Cardiac fibroblast (primary cell): Measurements from ENCODE around the gene HSFX3.
A peak's percentile ranks its signal among the peaks of the same experiment; 100 is the strongest.
"Not testable (repeated sequence)": the region's sequence is repeated elsewhere in the genome, so short reads cannot be mapped to it uniquely, and the experiment has no call there.

ENCODE experiments used
- DNase-seq, 2 donors: peaks; one replicate each; pipeline versions ENCODE4 v3.0.0 to v3.0.0-alpha.2; 2010; ENCODE audit warnings: low read depth in 2 of 2
- H3K4me3 ChIP-seq, 2 donors: replicated peaks in 1 of 2; 1 replicate in 1 of 2; 2 replicates in 1 of 2; pipeline ENCODE4 v1.5.1; 2011; ENCODE audit warnings: low read depth in 2 of 2, low read length in 2 of 2, mild to moderate bottlenecking in 2 of 2, moderate library complexity in 1 of 2
- CTCF ChIP-seq: IDR thresholded peaks from one replicate; pipeline ENCODE4 v1.5.1; 2011; ENCODE audit warnings: low read depth, mild to moderate bottlenecking, low read length, inconsistent platforms

Gene HSFX3

GRCh38 chrX:149531599-149531998, 18.1 kb downstream of the HSFX3 start:
- DNase-seq = no peak
- no peak overlapping the region for H3K4me3 ChIP-seq
- TF ChIP-seq CTCF = no peak

DNA sequence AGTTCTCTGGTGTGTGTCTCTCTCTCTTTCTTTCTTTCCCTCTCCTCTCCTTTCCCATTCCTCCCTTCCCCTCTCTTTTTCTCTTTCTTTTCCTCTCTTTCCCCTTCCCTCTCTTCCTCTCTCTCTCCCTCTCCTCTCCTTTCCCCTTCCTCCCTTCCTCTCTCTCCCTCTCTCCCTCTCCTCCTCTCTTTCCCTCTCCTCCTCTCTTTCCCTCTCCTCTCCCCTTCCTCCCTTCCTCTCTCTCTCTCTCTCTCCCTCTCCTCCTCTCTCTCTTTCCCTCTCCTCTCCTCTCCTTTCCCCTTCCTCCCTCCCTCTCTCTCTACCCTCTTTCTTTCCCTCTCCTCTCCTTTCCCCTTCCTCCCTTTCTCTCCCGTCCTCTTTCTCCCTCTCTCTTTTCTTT, 21.3 kb downstream of the HSFX3 start:
- no peak for DNase-seq
- TF ChIP-seq CTCF = no peak
- H3K4me3 ChIP-seq = no peak overlapping the region

DNA sequence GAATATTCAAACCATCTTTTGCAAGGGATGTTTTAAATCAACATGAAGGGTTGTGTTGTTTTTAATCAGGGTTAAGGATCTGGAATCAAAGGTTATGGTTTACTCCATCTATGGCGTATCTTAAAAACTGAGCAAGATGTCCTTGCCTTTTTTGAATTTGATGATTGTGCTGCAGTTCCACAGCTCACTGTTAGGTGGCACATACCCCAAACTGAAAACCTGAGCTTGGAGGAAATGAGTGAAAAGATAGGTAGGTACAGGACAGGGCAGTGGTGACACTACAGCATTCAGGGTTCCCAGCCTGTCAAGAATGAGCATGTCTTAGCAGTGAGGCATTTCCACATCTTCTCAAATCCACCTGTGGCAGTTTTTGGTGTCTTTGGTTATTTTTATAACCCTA, 22.0 kb downstream of the HSFX3 start:
- no peak overlapping the region for H3K4me3 ChIP-seq
- DNase-seq = peak; percentile 41 to 50
- TF ChIP-seq CTCF = peak; percentile 60

DNA sequence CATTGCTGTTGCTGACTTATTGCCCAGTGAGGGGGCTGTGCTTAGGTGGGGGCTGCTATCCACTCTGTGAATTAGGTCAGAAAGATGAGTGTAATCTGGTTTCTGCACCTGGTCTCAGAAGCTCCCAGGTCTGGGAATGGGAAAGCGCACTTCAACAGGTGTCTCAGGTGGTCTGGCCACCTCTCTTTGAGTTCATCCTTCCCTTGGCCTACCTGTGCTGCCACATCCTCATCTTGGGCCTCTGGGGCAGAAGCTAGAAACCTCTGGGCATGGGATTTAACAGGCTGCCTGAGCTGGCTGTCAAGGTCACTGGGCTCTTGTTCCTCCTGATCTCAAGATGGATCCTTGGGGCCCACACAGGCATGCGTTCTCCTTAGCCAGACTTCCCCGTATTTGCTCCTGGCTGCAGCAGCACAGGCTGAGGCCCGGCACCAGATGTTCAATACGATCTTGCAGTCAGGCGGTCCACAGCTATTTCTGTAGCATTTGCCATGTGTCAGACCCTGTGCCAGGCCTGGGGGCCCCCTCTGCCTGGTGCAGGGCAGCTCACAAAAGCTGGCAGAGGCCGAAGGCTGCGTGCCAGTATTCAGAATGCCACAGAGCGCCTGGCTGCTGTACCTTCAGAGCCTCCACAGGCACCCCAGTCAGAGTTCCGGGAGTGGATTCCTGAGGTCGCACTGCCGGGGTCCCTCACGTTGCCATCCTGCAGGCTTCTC, 23.2 kb downstream of the HSFX3 start:
- DNase-seq, H3K4me3 ChIP-seq: not testable (repeated sequence)

DNA sequence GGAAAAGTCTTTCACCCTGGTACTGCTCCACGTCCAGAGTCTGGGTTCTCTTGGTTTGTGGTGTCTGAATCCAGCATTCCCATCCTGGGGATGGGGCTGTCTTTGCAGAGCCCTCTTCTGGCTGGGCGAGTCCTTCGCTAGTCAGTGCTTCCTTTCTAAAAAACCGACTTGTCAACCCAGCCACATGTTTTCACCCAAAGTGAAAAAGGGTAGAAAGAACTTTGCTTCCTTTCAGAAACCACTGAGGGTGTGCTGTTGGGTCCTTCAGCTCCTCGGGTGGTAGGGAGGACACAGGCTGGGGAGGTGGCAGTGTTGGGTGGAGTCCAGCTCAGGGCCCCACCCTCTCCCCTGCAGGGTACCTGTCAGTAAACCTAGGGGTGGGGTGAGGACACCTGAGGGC, 23.8 kb downstream of the HSFX3 start:
- DNase-seq, H3K4me3 ChIP-seq: not testable (repeated sequence)

DNA sequence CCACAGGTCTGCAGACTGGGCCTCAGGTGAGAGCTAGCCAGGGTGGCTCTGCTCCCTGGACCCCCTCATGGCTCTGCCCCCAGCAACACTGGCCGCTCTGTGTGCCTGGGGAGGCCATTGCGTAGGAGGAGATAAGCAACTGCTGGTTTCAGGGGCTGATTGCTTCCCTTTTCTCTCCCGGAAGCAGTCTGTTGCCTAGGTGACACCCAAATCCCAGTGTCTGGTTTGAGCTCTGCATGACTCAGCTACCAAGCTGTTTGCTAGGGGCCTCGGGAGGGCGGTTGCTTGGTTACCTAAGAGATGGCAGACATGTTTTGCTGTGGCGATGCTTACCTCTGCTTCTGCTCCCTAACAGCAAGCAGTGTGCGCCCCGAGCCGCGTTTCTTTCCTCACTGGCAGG, 24.3 kb downstream of the HSFX3 start:
- DNase-seq = peak; percentile 70 to 80
- H3K4me3 ChIP-seq = not testable (repeated sequence)

GRCh38 chrX:149522916-149523315, 26.8 kb downstream of the HSFX3 start:
- no peak for DNase-seq
- no peak for TF ChIP-seq CTCF
- H3K4me3 ChIP-seq = no peak overlapping the region

DNA sequence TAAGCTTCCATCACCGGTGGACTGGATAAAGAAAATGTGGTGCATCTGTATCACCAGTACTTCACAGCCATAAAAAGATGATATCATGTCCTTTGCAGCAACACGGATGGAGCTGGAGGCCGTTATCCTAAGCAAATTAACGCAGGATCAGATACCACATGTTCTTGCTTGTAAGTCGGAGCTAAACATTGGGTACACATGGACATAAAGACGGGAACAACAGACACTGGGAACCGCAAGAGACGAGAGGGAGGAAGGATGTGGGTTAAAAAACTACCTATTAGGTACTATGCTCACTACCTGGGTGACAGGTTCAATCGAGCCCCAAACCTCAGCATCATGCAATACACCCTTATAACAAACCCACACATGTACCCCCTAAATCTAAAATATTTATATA, 28.3 kb downstream of the HSFX3 start:
- no peak overlapping the region for H3K4me3 ChIP-seq
- TF ChIP-seq CTCF = no peak
- no peak for DNase-seq

GRCh38 chrX:149520636-149521277, 29.0 kb downstream of the HSFX3 start:
- peak in 1 of 2 donors; percentile 54 for DNase-seq
- H3K4me3 ChIP-seq = not testable (repeated sequence)
